Nephron progenitor cell (in vitro differentiated cells): ENCODE data around the gene KIF26B.

Experiments used
- DNase-seq: peaks from one replicate; pipeline ENCODE4 v3.0.0; 2021
- H3K27ac Mint-ChIP-seq: 2 replicates; pipeline ENCODE4 v1.8.0; 2021; ENCODE audit warnings: mild to moderate bottlenecking, moderate library complexity, mixed read lengths
- H3K27me3 Mint-ChIP-seq: 2 replicates; pipeline ENCODE4 v1.8.0; 2021; ENCODE audit warnings: mild to moderate bottlenecking, low read depth, mixed read lengths; ENCODE audit not compliant: poor library complexity
- H3K36me3 Mint-ChIP-seq: 2 replicates; pipeline ENCODE4 v1.8.0; 2021; ENCODE audit warnings: low read depth, mixed read lengths
- H3K4me1 Mint-ChIP-seq: 2 replicates; pipeline ENCODE4 v1.8.0; 2021; ENCODE audit warnings: mixed read lengths
- H3K4me3 Mint-ChIP-seq: 2 replicates; pipeline ENCODE4 v1.8.0; 2021; ENCODE audit warnings: mild to moderate bottlenecking, moderate library complexity, mixed read lengths
- H3K9me3 Mint-ChIP-seq: 2 replicates; pipeline ENCODE4 v1.8.0; 2021; ENCODE audit warnings: mild to moderate bottlenecking, moderate library complexity, mixed read lengths
- TF ChIP-seq, protein P1 (sequence below): fragments of 200-600 bp; sonication (generic); IDR thresholded peaks from 2 replicates; pipeline ENCODE4 v1.5.0; 2021; ENCODE audit warnings: antibody characterized with exemption

Gene KIF26B

GRCh38 chr1:245207056-245207638 lies 52.4 kb downstream of the KIF26B start:
- DNase-seq = no peak
- Mint-ChIP-seq H3K27ac (no peak overlapping the region), H3K36me3 (peaks cover 50% of the 10 kb centered on the region), H3K27me3 (no peaks in the 10 kb centered on the region), H3K4me1 (peaks cover 26% of the 10 kb centered on the region), H3K9me3 (peaks cover 40% of the 10 kb centered on the region), H3K4me3 (no peak overlapping the region)
- TF ChIP-seq, protein P1, sequence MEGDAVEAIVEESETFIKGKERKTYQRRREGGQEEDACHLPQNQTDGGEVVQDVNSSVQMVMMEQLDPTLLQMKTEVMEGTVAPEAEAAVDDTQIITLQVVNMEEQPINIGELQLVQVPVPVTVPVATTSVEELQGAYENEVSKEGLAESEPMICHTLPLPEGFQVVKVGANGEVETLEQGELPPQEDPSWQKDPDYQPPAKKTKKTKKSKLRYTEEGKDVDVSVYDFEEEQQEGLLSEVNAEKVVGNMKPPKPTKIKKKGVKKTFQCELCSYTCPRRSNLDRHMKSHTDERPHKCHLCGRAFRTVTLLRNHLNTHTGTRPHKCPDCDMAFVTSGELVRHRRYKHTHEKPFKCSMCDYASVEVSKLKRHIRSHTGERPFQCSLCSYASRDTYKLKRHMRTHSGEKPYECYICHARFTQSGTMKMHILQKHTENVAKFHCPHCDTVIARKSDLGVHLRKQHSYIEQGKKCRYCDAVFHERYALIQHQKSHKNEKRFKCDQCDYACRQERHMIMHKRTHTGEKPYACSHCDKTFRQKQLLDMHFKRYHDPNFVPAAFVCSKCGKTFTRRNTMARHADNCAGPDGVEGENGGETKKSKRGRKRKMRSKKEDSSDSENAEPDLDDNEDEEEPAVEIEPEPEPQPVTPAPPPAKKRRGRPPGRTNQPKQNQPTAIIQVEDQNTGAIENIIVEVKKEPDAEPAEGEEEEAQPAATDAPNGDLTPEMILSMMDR = no peak

- peaks cover 30% of the 10 kb centered on the region for H3K4me1 Mint-ChIP-seq
- H3K27me3 Mint-ChIP-seq = no peaks in the 10 kb centered on the region
- H3K9me3 Mint-ChIP-seq = peaks cover 40% of the 10 kb centered on the region
- DNase-seq = no peak
- no peak overlapping the region for H3K4me3 Mint-ChIP-seq
- TF ChIP-seq, protein P1 = no peak
- no peak overlapping the region for H3K27ac Mint-ChIP-seq
- peaks cover 52% of the 10 kb centered on the region for H3K36me3 Mint-ChIP-seq
Measured at GRCh38 chr1:245207801-245208200, 53.0 kb downstream of the KIF26B start.

DNA sequence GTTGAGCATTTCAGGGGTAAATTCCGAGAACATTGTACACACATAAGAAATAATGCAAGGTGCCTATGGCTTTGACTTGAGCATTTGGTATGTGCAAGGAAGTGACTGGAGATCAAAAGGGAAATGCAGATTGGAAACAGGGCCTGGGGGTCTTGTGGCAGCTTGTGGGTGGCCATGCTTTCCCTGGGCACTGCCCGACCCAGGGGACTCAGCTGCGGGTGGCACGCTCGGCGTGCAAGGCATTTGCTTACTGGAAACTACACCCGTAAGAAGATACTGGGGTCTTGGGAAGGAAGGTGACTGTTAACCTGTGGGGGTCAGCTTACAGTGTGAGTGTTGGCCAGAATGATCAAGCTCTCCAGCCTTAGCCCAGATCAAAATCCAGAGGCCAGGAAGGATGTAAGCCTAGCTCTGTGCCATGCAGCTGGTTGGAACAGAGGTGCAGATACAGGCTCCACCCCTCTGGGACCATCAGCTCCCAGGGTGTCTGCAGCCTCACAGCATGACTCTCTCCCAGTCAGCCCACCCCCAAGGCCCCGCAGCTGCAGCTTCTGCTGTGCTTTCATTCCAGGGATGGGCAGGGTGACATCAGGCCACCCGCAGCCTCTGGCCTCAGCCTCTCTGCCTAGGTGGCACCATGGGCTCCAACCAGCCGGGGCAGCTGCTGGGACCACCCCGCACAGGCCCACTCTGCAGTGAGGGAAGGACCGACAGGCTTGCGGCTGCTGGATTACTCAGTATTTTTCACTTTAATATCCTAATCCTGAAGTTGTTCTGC lies 55.1 kb downstream of the KIF26B start:
- H3K27ac Mint-ChIP-seq = peak overlapping the region; percentile 86
- TF ChIP-seq, protein P1 = no peak
- no peaks in the 10 kb centered on the region for H3K27me3 Mint-ChIP-seq
- H3K4me1 Mint-ChIP-seq = peaks cover 41% of the 10 kb centered on the region
- H3K9me3 Mint-ChIP-seq = peaks cover 34% of the 10 kb centered on the region
- no peak overlapping the region for H3K4me3 Mint-ChIP-seq
- H3K36me3 Mint-ChIP-seq = peaks cover 48% of the 10 kb centered on the region
- peak; percentile 32 for DNase-seq

GRCh38 chr1:245211035-245211749 lies 56.4 kb downstream of the KIF26B start:
- no peak overlapping the region for H3K4me3 Mint-ChIP-seq
- H3K9me3 Mint-ChIP-seq = peaks cover 26% of the 10 kb centered on the region
- no peak for DNase-seq
- peaks cover 54% of the 10 kb centered on the region for H3K4me1 Mint-ChIP-seq
- TF ChIP-seq, protein P1 = no peak
- no peak overlapping the region for H3K27ac Mint-ChIP-seq
- H3K27me3 Mint-ChIP-seq = no peaks in the 10 kb centered on the region
- peaks cover 38% of the 10 kb centered on the region for H3K36me3 Mint-ChIP-seq

DNA sequence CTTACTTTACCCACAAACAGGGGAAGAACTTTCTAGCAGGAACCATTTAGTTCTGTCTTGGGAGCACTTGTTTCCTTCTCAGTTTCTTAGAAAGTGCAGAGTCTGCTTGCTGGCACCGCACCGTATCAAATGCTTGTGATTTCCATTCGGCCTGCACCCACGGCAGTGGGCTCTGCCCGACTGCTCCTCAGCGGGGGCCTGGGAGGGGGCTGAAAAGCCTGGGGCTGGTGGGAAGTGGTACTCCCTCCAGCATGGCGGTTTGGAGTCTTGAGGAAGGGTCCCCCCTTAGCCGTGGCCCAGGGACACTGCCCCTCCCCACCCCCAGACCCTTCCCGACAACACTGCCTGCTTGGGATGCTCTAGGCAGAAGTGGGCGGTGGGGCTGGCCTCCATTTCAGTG lies 57.0 kb downstream of the KIF26B start:
- peaks cover 60% of the 10 kb centered on the region for H3K4me1 Mint-ChIP-seq
- peaks cover 32% of the 10 kb centered on the region for H3K36me3 Mint-ChIP-seq
- H3K27me3 Mint-ChIP-seq = no peaks in the 10 kb centered on the region

More for the DNA sequence above, 57.0 kb downstream of the KIF26B start:
- TF ChIP-seq, protein P1 = no peak
- no peak for DNase-seq
- Mint-ChIP-seq H3K9me3 (peaks cover 20% of the 10 kb centered on the region), H3K27ac (no peak overlapping the region), H3K4me3 (no peak overlapping the region)
